Smooth muscle cell (in vitro differentiated cells): ENCODE data around the gene N4BP3. TPM values are rescaled to one million over a fixed set of nuclear protein-coding genes. Genes with fewer than 3 reads are reported as not detected.

ENCODE experiments used
- DNase-seq: peaks from one replicate; lab custom pipeline; 2025; ENCODE audit not compliant: unreplicated experiment; lab: John Stamatoyannopoulos, UW
- H2AFZ ChIP-seq: fragments of 200-600 bp; sonication (generic); 2 replicates; pipeline ENCODE4 v1.6.0; 2016; ENCODE audit warnings: antibody characterized with exemption, low read depth, mild to moderate bottlenecking
- H3F3A ChIP-seq: fragments of 200-600 bp; sonication (generic); 2 replicates; pipeline ENCODE4 v1.6.0; 2017; ENCODE audit warnings: antibody characterized with exemption, low read depth
- H3K27ac ChIP-seq: fragments of 200-600 bp; sonication (generic); 2 replicates; pipeline ENCODE4 v1.5.1; 2016; ENCODE audit warnings: low read depth, mild to moderate bottlenecking
- H3K27me3 ChIP-seq: fragments of 200-600 bp; sonication (generic); 2 replicates; pipeline ENCODE4 v1.6.1; 2016; ENCODE audit warnings: low read depth, mild to moderate bottlenecking
- H3K36me3 ChIP-seq: fragments of 200-600 bp; sonication (generic); 2 replicates; pipeline ENCODE4 v1.5.1; 2016; ENCODE audit warnings: low read depth
- H3K4me1 ChIP-seq: fragments of 200-600 bp; sonication (generic); 2 replicates; pipeline ENCODE4 v1.5.1; 2016; ENCODE audit warnings: low read depth
- H3K4me2 ChIP-seq: fragments of 200-600 bp; sonication (generic); 2 replicates; pipeline ENCODE4 v1.6.0; 2016; ENCODE audit warnings: mild to moderate bottlenecking
- H3K4me3 ChIP-seq: fragments of 200-600 bp; sonication (generic); 2 replicates; pipeline ENCODE4 v1.5.1; 2016; ENCODE audit warnings: mild to moderate bottlenecking
- H3K79me2 ChIP-seq: fragments of 200-600 bp; sonication (generic); 2 replicates; pipeline ENCODE4 v1.6.0; 2016; ENCODE audit warnings: low read depth, mild to moderate bottlenecking
- H3K9ac ChIP-seq: fragments of 200-600 bp; sonication (generic); 2 replicates; pipeline ENCODE4 v1.6.0; 2016; ENCODE audit warnings: low read depth
- H3K9me3 ChIP-seq: fragments of 200-600 bp; sonication (generic); replicated peaks from 2 replicates; pipeline ENCODE4 v1.5.1; 2016; ENCODE audit warnings: low read depth
- H4K20me1 ChIP-seq: fragments of 200-600 bp; sonication (generic); 2 replicates; pipeline ENCODE4 v1.6.0; 2016; ENCODE audit warnings: low read depth
- CTCF ChIP-seq: fragments of 200-600 bp; sonication (generic); IDR thresholded peaks from 2 replicates; pipeline ENCODE4 v1.5.1; 2017; ENCODE audit warnings: borderline replicate concordance, mild to moderate bottlenecking, antibody characterized with exemption; ENCODE audit not compliant: insufficient read depth, poor library complexity, severe bottlenecking
- WGBS: methylation state at CpG from one replicate; pipeline ENCODE4 v1.1.7; 2016; ENCODE audit warnings: low lambda C conversion rate; 5-methylcytosine and 5-hydroxymethylcytosine counted together
- polyA plus RNA-seq: library from polyadenylated mRNA; unstranded; fragments of >200 nt; fragmentation: Nextera tagmentation; extraction: Ambion mirVana; gene quantifications from 2 replicates; pipeline ENCODE4 v1.2.1, GENCODE V29; 2016
- total RNA-seq: library from RNA; depleted of rRNA; stranded (reverse); fragments of >200 nt; gene quantifications from 2 replicates; pipeline ENCODE4 v1.2.3, GENCODE V29; 2014

Gene N4BP3
- total and polyA plus RNA-seq, 2 experiments from 2014 or later = 0.39 to 1.3 TPM

GRCh38 chr5:178153530-178154340 lies 40.4 kb downstream of the N4BP3 start, which contains the start of gene NHP2:
Gene NHP2, minus strand, starts transcription at chr5:178153885. Its CDS starts 68 bp downstream, at chr5:178153817.
- Histone ChIP-seq H3K79me2 (peaks cover 4% of the 10 kb centered on the region), H3F3A (peaks cover 8% of the 10 kb centered on the region), H3K4me1 (peaks cover 9% of the 10 kb centered on the region), H4K20me1 (no peaks in the 10 kb centered on the region), H3K36me3 (no peaks in the 10 kb centered on the region), H3K4me2 (peak within 1 kb of the TSS; percentile 98), H3K27ac (peak within 1 kb of the TSS; percentile 62), H3K4me3 (peak within 1 kb of the TSS; percentile 88), H3K27me3 (no peaks in the 10 kb centered on the region), H3K9me3 (no peaks in the 10 kb centered on the region), H3K9ac (peak within 1 kb of the TSS; percentile 78), H2AFZ (peak within 1 kb of the TSS; percentile 75)
- whole genome bisulfite sequencing = 6% methylated on average over 66 of the region's 68 CpGs
- peak; percentile 86 for DNase-seq
- TF ChIP-seq CTCF = no peak

- TF ChIP-seq CTCF = no peak
- Histone ChIP-seq H3K79me2 (peaks cover 4% of the 10 kb centered on the region), H3K4me2 (no peak overlapping the region), H2AFZ (no peak overlapping the region), H3K4me3 (no peak overlapping the region), H3K9ac (no peak overlapping the region), H4K20me1 (no peaks in the 10 kb centered on the region), H3K27me3 (no peaks in the 10 kb centered on the region), H3K27ac (no peak overlapping the region), H3K9me3 (no peaks in the 10 kb centered on the region), H3K4me1 (peaks cover 9% of the 10 kb centered on the region), H3F3A (peaks cover 8% of the 10 kb centered on the region), H3K36me3 (no peaks in the 10 kb centered on the region)
- 86% methylated on average over 8 of the region's 8 CpGs for WGBS
- DNase-seq = no peak
Observed at GRCh38 chr5:178155065-178155464, 41.7 kb downstream of the N4BP3 start.

- Histone ChIP-seq H3K4me2 (no peak overlapping the region), H4K20me1 (no peaks in the 10 kb centered on the region), H3F3A (no peaks in the 10 kb centered on the region), H3K4me1 (peaks cover 3% of the 10 kb centered on the region), H3K79me2 (no peaks in the 10 kb centered on the region), H3K36me3 (no peaks in the 10 kb centered on the region), H3K9me3 (no peaks in the 10 kb centered on the region), H3K27me3 (no peaks in the 10 kb centered on the region), H3K4me3 (no peak overlapping the region), H2AFZ (no peak overlapping the region), H3K9ac (no peak overlapping the region), H3K27ac (no peak overlapping the region)
- WGBS = 95% methylated on average over 5 of the region's 5 CpGs
- TF ChIP-seq CTCF = no peak
- no peak for DNase-seq
Observed at GRCh38 chr5:178160176-178160575, 46.8 kb downstream of the N4BP3 start.
